ENCODE results near the gene ZFAND3. TPM values are rescaled to one million over a fixed set of nuclear protein-coding genes. Genes with fewer than 3 reads are reported as not detected.
"Not testable (repeated sequence)": the region's sequence is repeated elsewhere in the genome, so short reads cannot be mapped to it uniquely, and the experiment has no call there.

Gene ZFAND3
- total RNA-seq, 3 donors from 2014 or later: 34.1 to 53.0 (median 36.0) TPM

DNA sequence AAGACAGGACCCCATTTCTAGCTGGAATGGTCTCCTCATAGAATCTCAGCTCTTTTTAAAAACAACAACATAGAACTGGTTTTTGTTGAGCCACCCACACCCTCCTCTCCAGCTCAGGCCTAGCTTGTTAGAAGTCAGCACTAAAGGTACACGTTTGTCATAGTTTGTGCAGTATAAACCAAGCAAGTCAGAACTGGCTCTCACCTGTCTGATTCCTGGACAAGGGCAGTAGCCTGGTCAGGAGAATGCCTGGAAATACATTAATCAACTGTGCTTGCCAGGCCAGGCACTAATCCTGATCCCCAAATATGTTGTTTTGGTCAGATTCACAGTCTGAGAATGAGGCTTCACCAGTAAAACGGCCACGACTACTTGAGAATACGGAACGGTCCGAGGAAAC lies 296.7 kb downstream of the ZFAND3 start:
- Histone ChIP-seq H3K27ac (no peak overlapping the region), H3K27me3 (no peaks in the 10 kb centered on the region), H3K4me1 (no peaks in the 10 kb centered on the region), H3K9me3 (no peaks in the 10 kb centered on the region), H3K4me3 (no peak overlapping the region), H3K36me3 (no peaks in the 10 kb centered on the region)
- no peak for DNase-seq (ENCODE audit: low spot score in 2 of 2)
- TF ChIP-seq CTCF (IDR thresholded peaks at IDR 0.05) (no peak), POLR2A (IDR thresholded peaks at IDR 0.05) (no peak), POLR2AphosphoS5 (IDR thresholded peaks at IDR 0.05) (no peak)
- intact Hi-C loops (cut with DNase I; ENCODE audit: low total_unique reads): no loop called here

- intact Hi-C loops (cut with DNase I; ENCODE audit: low total_unique reads): no loop called here
- no peak for DNase-seq (ENCODE audit: low spot score in 2 of 2)
- no peak overlapping the region for H3K4me3 ChIP-seq
- no peaks in the 10 kb centered on the region for H3K9me3 ChIP-seq
- no peaks in the 10 kb centered on the region for H3K4me1 ChIP-seq
- TF ChIP-seq POLR2A (IDR thresholded peaks at IDR 0.05) (no peak), POLR2AphosphoS5 (IDR thresholded peaks at IDR 0.05) (no peak), CTCF (IDR thresholded peaks at IDR 0.05) (no peak)
- H3K27me3 ChIP-seq: no peaks in the 10 kb centered on the region
- no peaks in the 10 kb centered on the region for H3K36me3 ChIP-seq
- no peak overlapping the region for H3K27ac ChIP-seq
Measured at GRCh38 chr6:38117281-38117680, 297.8 kb downstream of the ZFAND3 start.

DNA sequence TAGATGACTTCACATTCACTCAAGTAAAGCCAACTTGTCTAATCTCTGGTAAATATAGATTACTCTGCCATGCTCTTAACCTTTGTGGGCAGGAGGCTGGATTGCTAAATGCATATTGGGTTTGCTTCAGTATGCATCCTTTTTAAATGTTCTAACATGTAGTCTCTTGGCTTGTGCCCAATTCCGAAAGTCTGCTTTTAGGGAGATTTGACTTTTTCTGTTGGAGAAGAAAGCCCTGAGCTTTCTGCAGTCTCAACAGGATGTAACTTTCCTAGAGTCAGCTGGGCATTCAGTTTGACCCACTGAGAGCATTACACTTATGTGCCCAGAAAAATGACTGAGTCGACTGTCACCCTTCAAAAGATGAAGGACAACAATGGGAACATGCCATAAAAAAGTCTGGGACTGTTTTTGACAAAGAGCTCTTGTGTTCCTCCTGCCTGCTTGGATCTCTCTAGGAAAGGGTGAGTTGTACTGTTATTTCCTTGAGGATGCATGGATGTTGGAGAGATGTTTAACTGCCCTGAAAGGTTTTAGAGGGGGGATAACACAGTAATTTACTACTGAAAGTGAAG lies 299.4 kb downstream of the ZFAND3 start:
- Histone ChIP-seq H3K4me1 (no peaks in the 10 kb centered on the region), H3K27ac (no peak overlapping the region), H3K4me3 (no peak overlapping the region), H3K36me3 (no peaks in the 10 kb centered on the region), H3K9me3 (no peaks in the 10 kb centered on the region), H3K27me3 (no peaks in the 10 kb centered on the region)
- TF ChIP-seq POLR2AphosphoS5 (IDR thresholded peaks at IDR 0.05) (no peak), CTCF (IDR thresholded peaks at IDR 0.05) (no peak), POLR2A (IDR thresholded peaks at IDR 0.05) (no peak)
- DNase-seq (ENCODE audit: low spot score in 2 of 2): no peak
- intact Hi-C loops (cut with DNase I; ENCODE audit: low total_unique reads): no loop called here

- Histone ChIP-seq H3K27me3 (no peaks in the 10 kb centered on the region), H3K9me3 (no peaks in the 10 kb centered on the region), H3K36me3 (no peaks in the 10 kb centered on the region), H3K27ac (no peak overlapping the region), H3K4me3 (no peak overlapping the region), H3K4me1 (no peaks in the 10 kb centered on the region)
- DNase-seq (ENCODE audit: low spot score in 2 of 2): no peak
- intact Hi-C loops (cut with DNase I; ENCODE audit: low total_unique reads): no loop called here
- no peak for TF ChIP-seq POLR2A (IDR thresholded peaks at IDR 0.05)
- TF ChIP-seq POLR2AphosphoS5 (IDR thresholded peaks at IDR 0.05): no peak
- no peak for TF ChIP-seq CTCF (IDR thresholded peaks at IDR 0.05)
Measured at GRCh38 chr6:38119516-38119915, 300.0 kb downstream of the ZFAND3 start.

DNA sequence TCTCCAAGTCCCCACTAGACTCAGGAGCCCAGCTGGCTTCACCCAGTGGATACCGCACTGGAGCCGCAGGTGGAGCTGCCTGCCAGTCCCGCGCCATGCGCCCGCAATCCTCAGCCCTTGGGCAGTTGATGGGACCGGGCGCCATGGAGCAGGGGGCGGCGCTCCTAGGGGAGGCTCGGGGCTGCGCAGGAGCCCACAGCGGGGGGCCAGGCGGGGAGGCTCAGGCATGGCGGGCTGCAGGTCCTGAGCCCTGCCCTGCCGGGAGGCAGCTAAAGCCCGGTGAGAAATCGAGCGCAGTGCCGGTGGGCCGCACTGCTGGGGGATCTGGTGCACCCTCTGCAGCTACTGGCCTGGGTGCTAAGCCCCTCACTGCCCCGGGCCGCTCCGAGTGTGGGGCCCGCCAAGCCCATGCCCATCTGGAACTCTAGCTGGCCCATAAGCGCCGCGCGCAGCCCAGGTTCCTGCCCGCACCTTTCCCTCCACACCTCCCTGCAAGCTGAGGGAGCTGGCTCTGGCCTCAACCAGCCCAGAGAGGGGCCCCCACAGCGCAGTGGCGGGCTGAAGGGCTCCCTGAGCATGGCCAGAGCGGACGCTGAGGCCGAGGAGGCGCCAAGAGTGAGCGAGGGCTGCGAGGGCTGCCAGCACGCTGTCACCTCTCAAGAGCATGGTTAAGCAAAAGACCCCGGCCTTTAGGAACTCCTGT lies 304.8 kb downstream of the ZFAND3 start:
- H3K4me3 ChIP-seq; intact Hi-C loops (cut with DNase I; ENCODE audit: low total_unique reads); H3K36me3 ChIP-seq; DNase-seq (ENCODE audit: low spot score in 2 of 2); H3K4me1 ChIP-seq; H3K27ac ChIP-seq; H3K9me3 ChIP-seq; H3K27me3 ChIP-seq: not testable (repeated sequence)
